Right ventricle myocardium superior (tissue), 1 donor: ENCODE measurements around the gene DSTYK. TPM values are rescaled to one million over a fixed set of nuclear protein-coding genes. Genes with fewer than 3 reads are reported as not detected.

Source experiments
- ATAC-seq: fragments of 200-7000 bp; cut with Tn5 transposase; one replicate; pipeline ENCODE4 v1.9.1; 2020; ENCODE audit warnings: mild to moderate bottlenecking; ENCODE audit not compliant: poor library complexity
- DNase-seq: peaks from one replicate; pipeline ENCODE4 v3.0.0-alpha.2; 2020
- intact Hi-C: fragments of 100-400 bp; cut with DNase I; formaldehyde crosslinking; loops from one replicate; pipeline ENCODE4 v1.11.2; 2022
- total RNA-seq: library from RNA; stranded (reverse); fragmentation: NEBNext Ultra II Directional; extraction: Animal tissue kit (Norgen Biotek cat#: 25700); gene quantifications from one replicate; pipeline ENCODE4 v1.2.1, GENCODE V29; 2021
- donor health status: DM: no; HTN: yes; CAD: no; lungs with severe emphysema.

Gene DSTYK
- total RNA-seq, 1 donor from 2014 or later: 5.3 TPM

GRCh38 chr1:205150651-205151428, 60.7 kb downstream of the DSTYK start:
- DNase-seq: no peak
- intact Hi-C loops: no loop called here
- peak; percentile 39 for ATAC-seq

GRCh38 chr1:205147191-205147835, 64.2 kb downstream of the DSTYK start:
- intact Hi-C loops: loop anchor here (10.0 kb wide), 1 partner anchor 107 kb away; no protein-coding TSS in a partner anchor
- no peak for ATAC-seq
- no peak for DNase-seq

GRCh38 chr1:205144751-205145150, 66.8 kb downstream of the DSTYK start:
- intact Hi-C loops: loop anchor here (10.0 kb wide), 1 partner anchor 110 kb away; no protein-coding TSS in a partner anchor
- DNase-seq (no peak), ATAC-seq (no peak)

- intact Hi-C loops: loop anchor here (10.0 kb wide), 1 partner anchor 111 kb away; no protein-coding TSS in a partner anchor
- ATAC-seq (no peak), DNase-seq (no peak)
These were observed 67.3 kb downstream of the DSTYK start for GRCh38 chr1:205144046-205144720.

GRCh38 chr1:205142102-205142469, 69.4 kb downstream of the DSTYK start:
- intact Hi-C loops: loop anchor here (10.0 kb wide), 1 partner anchor 113 kb away; no protein-coding TSS in a partner anchor
- DNase-seq (no peak), ATAC-seq (no peak)

- DNase-seq (peak; percentile 55), ATAC-seq (peak; percentile 84)
- intact Hi-C loops: loop anchor here (10.0 kb wide), 1 partner anchor 113 kb away; no protein-coding TSS in a partner anchor
These were observed 70.0 kb downstream of the DSTYK start for GRCh38 chr1:205141236-205142101.

GRCh38 chr1:205140113-205140512, 71.4 kb downstream of the DSTYK start:
- no peak for DNase-seq
- ATAC-seq: no peak
- intact Hi-C loops: loop anchor here (10.0 kb wide), 1 partner anchor 115 kb away; no protein-coding TSS in a partner anchor

GRCh38 chr1:205137901-205138300, 73.6 kb downstream of the DSTYK start:
- intact Hi-C loops: no loop called here
- DNase-seq: no peak

GRCh38 chr1:205133287-205133686, 78.2 kb downstream of the DSTYK start:
- intact Hi-C loops: no loop called here
- DNase-seq (no peak), ATAC-seq (no peak)

More at GRCh38 chr1:205137901-205138300, 73.6 kb downstream of the DSTYK start:
- ATAC-seq: no peak

- DNase-seq (no peak), ATAC-seq (no peak)
- intact Hi-C loops: no loop called here
These were observed 82.0 kb downstream of the DSTYK start for GRCh38 chr1:205129447-205130029.

GRCh38 chr1:205128050-205128449, 83.5 kb downstream of the DSTYK start:
- ATAC-seq: no peak
- intact Hi-C loops: no loop called here
- no peak for DNase-seq

GRCh38 chr1:205127646-205128045, 83.9 kb downstream of the DSTYK start:
- no peak for DNase-seq
- ATAC-seq: no peak
- intact Hi-C loops: no loop called here

GRCh38 chr1:205124726-205125125, 86.8 kb downstream of the DSTYK start:
- intact Hi-C loops: no loop called here

GRCh38 chr1:205122489-205122882, 89.0 kb downstream of the DSTYK start:
- DNase-seq: no peak
- intact Hi-C loops: no loop called here
- ATAC-seq: peak; percentile 16

More at GRCh38 chr1:205124726-205125125, 86.8 kb downstream of the DSTYK start:
- ATAC-seq: no peak
- no peak for DNase-seq

GRCh38 chr1:205121660-205122488, 89.6 kb downstream of the DSTYK start, which contains the start of gene RBBP5:
Gene RBBP5 (minus strand): TSS chr1:205121978. CDS start chr1:205121873, 105 bp downstream.
- intact Hi-C loops: no loop called here
- DNase-seq: peak; percentile 96
- peak; percentile 99 for ATAC-seq

GRCh38 chr1:205118752-205119151, 92.8 kb downstream of the DSTYK start:
- no peak for ATAC-seq
- DNase-seq: no peak
- intact Hi-C loops: no loop called here

- no peak for ATAC-seq
These were observed 100.1 kb downstream of the DSTYK start for GRCh38 chr1:205111354-205111753.

More at GRCh38 chr1:205111354-205111753, 100.1 kb downstream of the DSTYK start:
- intact Hi-C loops: no loop called here
- no peak for DNase-seq
